KMS-11 (cell line): ENCODE results near the gene INO80C.

Experiments used
- H2AFZ ChIP-seq: fragments of 200-600 bp; sonication (generic); 2 replicates; pipeline ENCODE4 v1.6.1; 2016; ENCODE audit warnings: antibody characterized with exemption, mixed run types, low read depth
- H3K27ac ChIP-seq: fragments of 200-600 bp; sonication (generic); 2 replicates; pipeline ENCODE4 v1.6.1; 2016; ENCODE audit warnings: mild to moderate bottlenecking, mixed run types
- H3K27me3 ChIP-seq: fragments of 200-600 bp; sonication (generic); 2 replicates; pipeline ENCODE4 v1.6.1; 2017; ENCODE audit warnings: mild to moderate bottlenecking, low read depth, mixed run types, moderate library complexity; ENCODE audit not compliant: insufficient read depth
- H3K36me3 ChIP-seq: fragments of 200-600 bp; sonication (generic); 2 replicates; pipeline ENCODE4 v1.6.1; 2017; ENCODE audit warnings: mild to moderate bottlenecking, mixed run types; ENCODE audit not compliant: insufficient read depth
- H3K4me1 ChIP-seq: fragments of 200-600 bp; sonication (generic); 2 replicates; pipeline ENCODE4 v1.6.1; 2016; ENCODE audit warnings: mild to moderate bottlenecking, low read depth, mixed run types; ENCODE audit not compliant: poor library complexity, severe bottlenecking
- H3K4me2 ChIP-seq: fragments of 200-600 bp; sonication (generic); 2 replicates; pipeline ENCODE4 v1.7.0; 2016; ENCODE audit warnings: mild to moderate bottlenecking, mixed run types
- H3K4me3 ChIP-seq: fragments of 200-600 bp; sonication (generic); IDR thresholded peaks from 2 replicates; pipeline ENCODE4 v1.6.1; 2017; ENCODE audit warnings: low read depth, low read length, mixed read lengths; ENCODE audit not compliant: insufficient read depth
- H3K79me2 ChIP-seq: fragments of 200-600 bp; sonication (generic); 2 replicates; pipeline ENCODE4 v1.6.1; 2016; ENCODE audit warnings: low read depth, mixed run types; ENCODE audit not compliant: insufficient read depth
- H3K9ac ChIP-seq: fragments of 200-600 bp; sonication (generic); 2 replicates; pipeline ENCODE4 v1.6.1; 2016; ENCODE audit warnings: mild to moderate bottlenecking, mixed run types
- H4K20me1 ChIP-seq: fragments of 200-600 bp; sonication (generic); 2 replicates; pipeline ENCODE4 v1.6.1; 2016; ENCODE audit warnings: mild to moderate bottlenecking, mixed run types; ENCODE audit not compliant: insufficient read depth
- CTCF ChIP-seq: fragments of 200-600 bp; sonication (generic); conservative IDR thresholded peaks from 2 replicates; pipeline ENCODE4 v1.6.1; 2017; ENCODE audit warnings: low read depth, mild to moderate bottlenecking, antibody characterized with exemption, low read length, moderate library complexity, mixed read lengths

INO80C gene

GRCh38 chr18:35508030-35508429 lies 10.3 kb upstream of the INO80C start:
- H4K20me1 ChIP-seq: no peaks in the 10 kb centered on the region
- no peak overlapping the region for H2AFZ ChIP-seq
- H3K9ac ChIP-seq: no peak overlapping the region
- no peak overlapping the region for H3K4me2 ChIP-seq
- no peak overlapping the region for H3K27ac ChIP-seq
- H3K36me3 ChIP-seq: no peaks in the 10 kb centered on the region
- no peak for TF ChIP-seq CTCF
- H3K4me3 ChIP-seq: no peak overlapping the region
- H3K27me3 ChIP-seq: no peaks in the 10 kb centered on the region
- H3K79me2 ChIP-seq: no peaks in the 10 kb centered on the region
- peaks cover 18% of the 10 kb centered on the region for H3K4me1 ChIP-seq

- H3K9ac ChIP-seq: no peak overlapping the region
- no peak overlapping the region for H3K4me2 ChIP-seq
- TF ChIP-seq CTCF: no peak
- no peaks in the 10 kb centered on the region for H3K79me2 ChIP-seq
- no peaks in the 10 kb centered on the region for H3K36me3 ChIP-seq
- H3K4me3 ChIP-seq: no peak overlapping the region
- H2AFZ ChIP-seq: no peak overlapping the region
- no peak overlapping the region for H3K27ac ChIP-seq
- H3K27me3 ChIP-seq: no peaks in the 10 kb centered on the region
- H3K4me1 ChIP-seq: peaks cover 18% of the 10 kb centered on the region
- H4K20me1 ChIP-seq: no peaks in the 10 kb centered on the region
Measured at GRCh38 chr18:35507623-35508022, 9.9 kb upstream of the INO80C start.

- TF ChIP-seq CTCF: no peak
- H3K79me2 ChIP-seq: no peaks in the 10 kb centered on the region
- no peaks in the 10 kb centered on the region for H4K20me1 ChIP-seq
- H3K4me1 ChIP-seq: peaks cover 16% of the 10 kb centered on the region
- no peak overlapping the region for H3K4me2 ChIP-seq
- H3K27ac ChIP-seq: no peak overlapping the region
- no peaks in the 10 kb centered on the region for H3K27me3 ChIP-seq
- H3K9ac ChIP-seq: no peak overlapping the region
- H3K4me3 ChIP-seq: no peak overlapping the region
- no peaks in the 10 kb centered on the region for H3K36me3 ChIP-seq
- H2AFZ ChIP-seq: no peak overlapping the region
Measured at GRCh38 chr18:35507192-35507591, 9.4 kb upstream of the INO80C start.

- Histone ChIP-seq H3K79me2 (no peaks in the 10 kb centered on the region), H3K4me2 (no peak overlapping the region), H2AFZ (no peak overlapping the region), H3K27me3 (no peaks in the 10 kb centered on the region), H3K36me3 (no peaks in the 10 kb centered on the region), H3K4me1 (peaks cover 6% of the 10 kb centered on the region), H3K4me3 (no peak overlapping the region), H4K20me1 (no peaks in the 10 kb centered on the region), H3K27ac (no peak overlapping the region), H3K9ac (no peak overlapping the region)
- no peak for TF ChIP-seq CTCF
Measured at GRCh38 chr18:35506024-35506712, 8.4 kb upstream of the INO80C start.
